K562 (cell line): Measurements from ENCODE around the gene KAZN. TPM values are rescaled to one million over a fixed set of nuclear protein-coding genes. Genes with fewer than 3 reads are reported as not detected.

Experiments used
- ATAC-seq: fragments of 200-7000 bp; cut with Tn5 transposase; 3 replicates; pipeline ENCODE4 v1.9.1; 2020; ENCODE audit warnings: moderate library complexity
- BruUV-seq: library from RNA; stranded (reverse); fragments of 400-500 nt; replicated peaks from 2 replicates; lab custom pipeline; 2021; lab: Mats Ljungman, UMichigan
- CTCF ChIA-PET: fragments of 300-600 bp; formaldehyde crosslinking; extraction: SDS; loops from one replicate; lab custom pipeline; 2021; ENCODE audit warnings: low intra/inter-chr PET ratio; lab: Yijun Ruan, JAX
- POLR2A ChIA-PET: fragments of 300-600, 350-650 bp; sonication (Branson Sonifier 250); formaldehyde crosslinking; extraction: SDS; loops from one replicate; lab custom pipeline; 2021; ENCODE audit warnings: antibody characterized with exemption, inconsistent platforms; lab: Yijun Ruan, JAX
- DNase-seq, 4 experiments: peaks; one replicate each; pipeline versions ENCODE4 v3.0.0 to v3.0.0-alpha.2; 2011 to 2018; ENCODE audit warnings: low spot score in 3 of 4, mixed read lengths in 3 of 4; ENCODE audit errors: extremely low read depth in 1 of 4
- FAIRE-seq: peaks from 2 replicates; lab custom pipeline; 2011; peaks lifted over from hg19 to GRCh38; lab: Jason Lieb, UNC
- H2AFZ ChIP-seq: 2 replicates; pipeline ENCODE4 v1.6.0; 2011; ENCODE audit warnings: low read depth, low read length, control low read depth, inconsistent platforms
- H3K27ac ChIP-seq: fragments of 200-600 bp; 3 replicates; pipeline ENCODE4 v1.8.0; 2011; ENCODE audit warnings: low read depth, mild to moderate bottlenecking, control low read depth, inconsistent platforms, low read length, moderate library complexity, mixed read lengths; ENCODE audit errors: extremely low read depth
- H3K27me3 ChIP-seq, 2 experiments: fragments of 300-600 bp in 1 of 2; 2 replicates in 1 of 2; 3 replicates in 1 of 2; pipeline versions ENCODE4 v1.6.0 to v1.8.0; 2011; ENCODE audit warnings: inconsistent platforms in 2 of 2, low read length in 2 of 2, mild to moderate bottlenecking in 1 of 2, mixed read lengths in 1 of 2, moderate library complexity in 1 of 2; ENCODE audit not compliant: control insufficient read depth in 2 of 2, insufficient read depth in 2 of 2
- H3K36me3 ChIP-seq: fragments of 300-600 bp; 3 replicates; pipeline ENCODE4 v1.8.0; 2011; ENCODE audit warnings: mild to moderate bottlenecking, low read length, inconsistent platforms; ENCODE audit not compliant: control insufficient read depth, insufficient read depth
- H3K4me1 ChIP-seq, 2 experiments: fragments of 200-600 bp in 1 of 2; replicated peaks in 1 of 2; 2 replicates in 1 of 2; 3 replicates in 1 of 2; pipeline versions ENCODE4 v1.5.1 to v1.8.0; 2011; ENCODE audit warnings: inconsistent platforms in 2 of 2, low read length in 2 of 2, mild to moderate bottlenecking in 1 of 2, mixed read lengths in 1 of 2, moderate library complexity in 1 of 2; ENCODE audit not compliant: control insufficient read depth in 2 of 2, insufficient read depth in 2 of 2
- H3K4me2 ChIP-seq: 2 replicates; pipeline ENCODE4 v1.6.1; 2011; ENCODE audit warnings: low read length, control low read depth, inconsistent platforms, mixed read lengths; ENCODE audit not compliant: insufficient read depth
- H3K4me3 ChIP-seq: fragments of 200-600 bp; sonication (generic), shearing (Covaris generic); 2 replicates; pipeline ENCODE4 v1.5.1; 2016; ENCODE audit warnings: control low read depth, inconsistent platforms
- H3K79me2 ChIP-seq: fragments of 200-600 bp; 3 replicates; pipeline ENCODE4 v1.8.0; 2011; ENCODE audit warnings: low read length, inconsistent platforms; ENCODE audit not compliant: control insufficient read depth, insufficient read depth
- H3K9ac ChIP-seq, 2 experiments: 2 replicates each; pipeline versions ENCODE4 v1.6.0 to v1.6.1; 2011; ENCODE audit warnings: low read depth in 2 of 2, low read length in 2 of 2, control low read depth in 1 of 2, inconsistent platforms in 1 of 2, mild to moderate bottlenecking in 1 of 2, mixed read lengths in 1 of 2; ENCODE audit not compliant: insufficient read depth in 1 of 2
- H3K9me1 ChIP-seq: one replicate; pipeline ENCODE4 v1.6.0; 2011; ENCODE audit warnings: inconsistent platforms, mild to moderate bottlenecking, low read length, moderate library complexity; ENCODE audit not compliant: control insufficient read depth, insufficient read depth
- H3K9me3 ChIP-seq: replicated peaks from 2 replicates; pipeline ENCODE4 v1.5.1; 2011; ENCODE audit warnings: low read depth, low read length, inconsistent platforms; ENCODE audit not compliant: control insufficient read depth, insufficient read depth
- H4K20me1 ChIP-seq: replicated peaks from 2 replicates; pipeline ENCODE4 v1.6.1; 2011; ENCODE audit warnings: low read length, inconsistent platforms, mixed read lengths; ENCODE audit not compliant: control insufficient read depth, insufficient read depth
- ARID1B ChIP-seq: fragments of 450-650 bp; IDR thresholded peaks from 2 replicates; pipeline ENCODE4 v1.6.1; 2016; ENCODE audit warnings: antibody characterized with exemption, mild to moderate bottlenecking, inconsistent platforms
- ATF6 ChIP-seq: sonication (generic); formaldehyde crosslinking; IDR thresholded peaks from 2 replicates; pipeline ENCODE4 v1.4.0; 2020; ENCODE audit warnings: mild to moderate bottlenecking, missing genetic modification reagents
- CBX3 ChIP-seq, 2 experiments: IDR thresholded peaks; 1 replicate in 1 of 2; 2 replicates in 1 of 2; pipeline ENCODE4 v1.6.1; 2012; ENCODE audit warnings: inconsistent platforms in 2 of 2, low read length in 2 of 2, borderline replicate concordance in 1 of 2, control low read depth in 1 of 2
- CCAR2 ChIP-seq: fragments of 200-400 bp; formaldehyde crosslinking; IDR thresholded peaks from 2 replicates; pipeline ENCODE4 v1.6.1; 2017; ENCODE audit warnings: mild to moderate bottlenecking, low read depth, low read length
- GTF2E2 ChIP-seq: fragments of 200-800 bp; sonication (Bioruptor generic); IDR thresholded peaks from 2 replicates; pipeline ENCODE4 v1.6.1; 2016; ENCODE audit warnings: missing genetic modification characterization, missing compliant biosample characterization
- KLF6 ChIP-seq: fragments of 250-450 bp; sonication (Bioruptor Pico); IDR thresholded peaks from 2 replicates; pipeline ENCODE4 v1.4.0; 2020; ENCODE audit warnings: mild to moderate bottlenecking, moderate library complexity, borderline replicate concordance
- L3MBTL2 ChIP-seq: fragments of 450-650 bp; IDR thresholded peaks from 2 replicates; pipeline ENCODE4 v1.6.1; 2016; ENCODE audit warnings: mild to moderate bottlenecking, moderate library complexity
- NFXL1 ChIP-seq: fragments of 450-650 bp; formaldehyde crosslinking; IDR thresholded peaks from 2 replicates; pipeline ENCODE4 v1.4.0; 2021; ENCODE audit warnings: mild to moderate bottlenecking
- POU5F1 ChIP-seq: fragments of 150-350 bp; IDR thresholded peaks from 2 replicates; pipeline ENCODE4 v1.6.1; 2014; ENCODE audit warnings: borderline replicate concordance, low read length, low read depth, mild to moderate bottlenecking; ENCODE audit not compliant: partially characterized antibody
- SREBF1 ChIP-seq: fragments of 150-350 bp; IDR thresholded peaks from 2 replicates; pipeline ENCODE4 v1.6.1; 2014; ENCODE audit warnings: antibody characterized with exemption, low read depth, low read length, borderline replicate concordance
- ZFX ChIP-seq: sonication (generic); formaldehyde crosslinking; IDR thresholded peaks from 2 replicates; pipeline ENCODE4 v1.8.0; 2022; ENCODE audit warnings: mild to moderate bottlenecking, missing genetic modification reagents, moderate library complexity
- ZNF253 ChIP-seq: fragments of 250-450 bp; sonication (Bioruptor Pico); conservative IDR thresholded peaks from 2 replicates; pipeline ENCODE4 v1.6.1; 2021; ENCODE audit warnings: mild to moderate bottlenecking
- ZNF584 ChIP-seq: fragments of 200-800 bp; sonication (Bioruptor generic); IDR thresholded peaks from 2 replicates; pipeline ENCODE4 v1.6.1; 2016; ENCODE audit warnings: low read depth, mild to moderate bottlenecking, missing genetic modification characterization, missing compliant biosample characterization
- ZNF695 ChIP-seq: fragments of 450-650 bp; formaldehyde crosslinking; IDR thresholded peaks from 2 replicates; pipeline ENCODE4 v1.4.0; 2020; ENCODE audit warnings: mild to moderate bottlenecking, moderate library complexity
- WGBS: fragments of 100-300 bp; shearing (Covaris generic); methylation state at CpG from one replicate; pipeline ENCODE4 v1.1.6; 2016; ENCODE audit warnings: low coverage, mixed read lengths; ENCODE audit not compliant: insufficient coverage; ENCODE audit errors: missing lambda C conversion rate; 5-methylcytosine and 5-hydroxymethylcytosine counted together
- in situ Hi-C: fragments of 300-500 bp; cut with MboI; formaldehyde crosslinking; loops from 4 replicates; pipeline ENCODE4 v1.15.0; 2018; ENCODE audit warnings: inconsistent platforms, mixed read lengths
- intact Hi-C: fragments of 100-400 bp; cut with micrococcal nuclease; formaldehyde crosslinking; loops from 2 replicates; pipeline ENCODE4 v1.14.2; 2022
- polyA plus RNA-seq, 8 experiments: library from polyadenylated mRNA; depleted of rRNA in 4 of 8; stranded (reverse) in 5 of 8; unstranded in 3 of 8; fragments of >200 nt; fragmentation: Nextera tagmentation in 2 of 8; fragmentation: Illumina TruSeq in 1 of 8; extraction: Ambion mirVana in 2 of 8; extraction: Trizol in 1 of 8; gene quantifications; 2 replicates each; pipeline versions ENCODE4 v1.2.1 to v1.2.3, GENCODE V29; 2011 to 2014; ENCODE audit warnings: inconsistent platforms in 1 of 8, missing spikeins in 1 of 8
- total RNA-seq, 7 experiments: library from RNA; depleted of rRNA in 6 of 7; stranded (reverse); fragments of >200 nt in 6 of 7; fragmentation: Illumina TruSeq in 2 of 7; extraction: Trizol in 2 of 7; gene quantifications; 2 replicates each; pipeline versions ENCODE4 v1.2.1 to v1.2.3, GENCODE V29; 2011 to 2021; ENCODE audit warnings: low replicate concordance in 1 of 7

KAZN gene
- total and polyA plus RNA-seq, 9 of the 15 experiments (the other 6 are each of a cell fraction or from before 2014, with no cell fraction given): 2.1 to 21.6 (median 5.4) TPM

GRCh38 chr1:14862114-14862771 lies 263.8 kb downstream of the KAZN start:
- H3K9me1 ChIP-seq: no peaks in the 10 kb centered on the region
- H3K9me3 ChIP-seq: no peaks in the 10 kb centered on the region
- BruUV-seq: no TSS peak
- H4K20me1 ChIP-seq: no peaks in the 10 kb centered on the region; the same call in 1 of the 2 replicates
- ChIA-PET POLR2A (interaction anchor here (0.6 to 2.1 kb wide), 3 partner anchors 8 to 129 kb away, joined by 3 to 8 read pairs (median 5); no protein-coding TSS in a partner anchor), CTCF (no interaction called here)
- no peak for DNase-seq
- ATAC-seq: no peak
- H3K4me2 ChIP-seq: no peak overlapping the region
- in situ Hi-C loops: loop anchor here (25.0 kb wide), 1 partner anchor 750 kb away; no protein-coding TSS in a partner anchor
- no peaks in the 10 kb centered on the region for H3K36me3 ChIP-seq
- H3K4me1 ChIP-seq: no peaks in the 10 kb centered on the region
- WGBS: 3% methylated on average over 13 of the region's 13 CpGs
- no peaks in the 10 kb centered on the region for H3K79me2 ChIP-seq
- FAIRE-seq: no peak
- H3K27ac ChIP-seq: no peak overlapping the region
- TF ChIP-seq L3MBTL2 (no peak), CBX3 (IDR thresholded peaks at IDR 0.05; ENCODE audit: borderline replicate concordance in 1 of 2, low read length in 2 of 2) (no peak), ZNF253 (no peak), ZFX (CRISPR knock-in tag) (no peak), ZNF695 (CRISPR knock-in tag) (no peak), POU5F1 (no peak), ATF6 (CRISPR knock-in tag) (no peak), KLF6 (no peak), ZNF584 (CRISPR knock-in tag) (no peak), NFXL1 (CRISPR knock-in tag) (no peak), ARID1B (no peak), SREBF1 (no peak), GTF2E2 (no peak), CCAR2 (no peak)
- no peak overlapping the region for H2AFZ ChIP-seq
- intact Hi-C loops: no loop called here
- H3K4me3 ChIP-seq: no peak overlapping the region
- peaks cover 46 to 72% of the 10 kb centered on the region in 2 experiments for H3K27me3 ChIP-seq
- H3K9ac ChIP-seq: no peak overlapping the region
